Anterior cingulate cortex (tissue), 58 donors: Measurements from ENCODE around the gene CLEC6A.
"Not testable (repeated sequence)": the region's sequence is repeated elsewhere in the genome, so short reads cannot be mapped to it uniquely, and the experiment has no call there.

ENCODE experiments used
- DNase-seq, 58 donors: peaks; one replicate each; lab custom pipeline; 2025; lab: John Stamatoyannopoulos, UW

The CLEC6A gene

DNA sequence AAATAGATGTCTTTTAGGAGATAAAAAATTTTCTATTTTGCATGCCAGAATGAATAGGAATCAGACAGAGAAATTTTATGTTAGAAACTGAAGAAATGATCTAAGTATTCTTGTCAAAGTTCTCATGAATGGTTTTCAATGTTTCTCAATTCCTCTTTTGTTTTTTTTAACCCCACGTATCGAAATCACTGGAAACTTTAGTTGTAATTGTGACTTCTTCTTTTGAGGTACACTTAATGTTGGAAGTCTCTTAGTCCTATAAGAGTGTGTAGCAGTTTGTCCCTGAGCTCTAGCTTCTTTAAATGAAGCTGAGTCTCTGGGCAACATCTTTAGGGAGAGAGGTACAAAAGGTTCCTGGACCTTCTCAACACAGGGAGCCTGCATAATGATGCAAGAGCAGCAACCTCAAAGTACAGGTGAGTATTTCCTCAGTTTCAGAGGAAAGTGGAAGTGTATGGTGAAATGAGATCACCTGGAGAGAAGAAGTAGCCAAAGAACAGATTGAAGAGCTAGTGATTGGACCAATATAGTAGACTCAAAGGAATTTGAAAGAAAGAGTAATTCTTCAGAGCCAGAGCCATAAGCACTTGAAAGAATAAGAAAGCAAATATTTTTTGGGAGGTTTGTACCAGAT is at the start of gene CLEC6A:
Gene CLEC6A, plus strand, starts transcription at position 236 of the 634 bp plus-strand sequence. Its CDS starts 150 bp downstream, at position 386.
- DNase-seq, result no peak

DNA sequence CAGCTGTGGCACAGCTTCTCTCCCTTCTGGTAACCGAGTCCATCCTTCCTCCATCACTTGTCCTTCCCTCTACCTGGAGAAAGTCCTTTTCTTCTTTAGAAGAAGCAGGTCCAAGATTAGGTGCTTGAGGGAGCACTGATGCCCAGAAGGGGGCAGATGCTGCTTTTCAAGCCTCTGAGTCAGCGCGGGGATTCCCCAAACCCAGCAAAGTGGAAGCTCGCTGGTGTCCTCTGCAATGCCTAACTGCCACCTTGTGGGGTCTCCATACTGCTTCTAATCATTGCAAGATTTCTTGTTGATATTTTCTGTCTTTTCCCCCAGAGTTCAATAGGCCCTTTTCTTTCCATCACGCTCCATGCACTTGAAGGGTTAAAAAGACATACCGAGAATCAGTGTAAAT is 36.2 kb upstream of the CLEC6A start:
- DNase-seq, result not testable (repeated sequence)

DNA sequence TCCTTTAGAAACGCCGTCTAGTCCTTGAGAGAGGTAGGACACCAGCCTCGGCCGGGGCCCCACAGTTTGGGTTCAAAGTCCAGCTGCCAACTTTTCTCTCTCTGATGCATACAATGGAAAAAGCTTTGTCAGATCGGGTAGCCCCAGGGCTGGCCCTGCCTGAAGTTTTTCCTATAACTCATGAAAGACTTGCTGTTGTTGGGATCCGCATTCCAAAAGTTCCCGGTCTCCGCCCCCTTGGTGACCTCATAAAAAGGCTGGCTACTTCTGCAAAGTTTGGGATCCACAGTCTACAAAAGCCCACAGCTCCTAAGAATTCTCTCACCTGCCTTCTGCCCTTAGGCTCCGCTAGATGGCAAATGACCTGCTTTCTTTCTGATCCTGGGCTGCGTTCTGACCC is 35.3 kb upstream of the CLEC6A start:
- DNase-seq, result no peak

DNA sequence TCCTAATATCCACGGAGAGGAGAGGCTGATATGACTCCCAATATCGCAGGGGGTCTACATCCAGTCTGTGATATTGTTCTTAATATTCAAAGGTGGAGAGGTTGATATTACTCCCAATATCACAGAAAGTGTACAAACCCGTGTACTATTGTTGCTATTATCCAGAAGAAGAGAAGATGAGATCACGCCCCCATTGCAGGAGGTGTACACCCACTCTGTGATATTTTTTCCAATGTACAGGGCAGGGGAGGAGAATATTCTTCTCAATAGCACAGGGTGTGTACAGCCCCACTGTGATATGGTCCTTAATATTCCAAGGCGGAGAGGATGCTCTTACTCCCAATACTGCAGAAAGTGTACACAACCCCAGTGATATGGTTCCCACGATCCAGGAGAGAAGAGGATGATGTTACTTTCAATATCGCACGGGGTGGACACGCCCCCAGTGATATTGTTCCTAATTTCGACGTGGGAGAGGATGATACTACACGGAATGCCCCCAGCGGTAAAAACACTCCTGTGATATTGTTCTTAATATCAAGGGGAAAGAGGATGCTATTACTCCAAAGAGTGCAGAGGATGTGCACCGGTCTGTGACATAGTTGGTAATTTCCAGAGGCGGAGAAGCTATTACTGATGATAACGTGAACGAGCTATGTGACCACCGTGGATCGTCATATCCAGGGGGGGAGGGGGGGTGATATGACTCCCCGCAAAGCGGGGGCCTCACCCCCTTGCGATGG is 11.1 kb upstream of the CLEC6A start:
- DNase-seq, result not testable (repeated sequence)

DNA sequence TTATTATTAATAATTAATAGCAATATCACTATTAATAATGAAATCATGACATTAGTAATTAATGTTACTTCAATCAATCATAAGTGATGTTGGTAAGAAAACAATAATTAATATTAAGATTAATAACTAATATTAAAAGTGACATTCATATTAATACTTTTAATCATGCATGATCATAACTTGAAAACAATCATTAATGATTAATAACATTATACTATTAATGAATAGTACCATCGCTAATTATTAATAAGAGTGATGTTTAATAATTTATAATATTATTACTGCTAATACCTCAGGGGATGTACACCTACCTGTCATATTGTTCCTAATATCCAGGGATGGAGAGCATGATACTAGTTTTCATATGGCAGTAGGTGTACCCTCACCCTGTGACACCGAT is 10.0 kb upstream of the CLEC6A start:
- no peak for DNase-seq

DNA sequence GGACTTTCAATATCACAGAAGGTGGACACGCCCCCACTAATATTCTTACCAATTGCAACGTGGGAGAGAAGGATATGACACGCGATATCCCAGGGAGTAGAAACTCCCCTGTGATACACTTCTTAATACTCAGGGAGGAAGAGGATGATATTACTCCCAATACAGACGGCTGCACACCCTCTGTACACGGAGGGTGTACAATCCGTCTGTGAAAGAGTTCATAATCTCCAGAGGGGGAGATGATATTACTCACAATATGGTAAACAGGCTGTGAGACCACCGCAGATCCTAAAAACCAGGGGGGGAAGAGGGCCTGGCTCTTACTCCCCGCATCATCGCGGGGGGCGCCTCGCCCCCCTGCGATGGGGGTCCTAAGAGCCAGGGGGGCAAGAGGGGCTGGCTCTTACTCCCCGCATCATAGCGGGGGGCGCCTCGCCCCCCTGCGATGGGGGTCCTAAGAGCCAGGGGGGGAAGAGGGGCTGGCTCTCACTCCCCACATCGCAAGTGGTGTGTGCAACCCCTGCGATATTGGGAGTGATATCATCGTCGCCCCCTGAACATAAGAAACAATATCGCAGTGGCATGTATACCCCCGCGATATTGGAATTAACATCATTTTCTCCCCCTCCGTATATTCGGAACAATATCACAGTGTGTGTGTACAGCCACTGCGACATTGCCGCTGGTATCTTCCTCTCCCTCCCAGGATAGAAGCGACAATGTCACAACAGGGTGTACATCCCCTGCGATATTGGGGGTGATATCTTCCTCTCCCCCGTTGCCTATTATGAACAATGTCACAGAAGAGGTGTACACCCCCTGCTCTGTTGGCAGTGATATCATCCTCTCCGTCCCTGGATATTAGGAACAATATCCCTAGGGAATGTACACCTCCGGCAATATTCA is 8.9 kb upstream of the CLEC6A start:
- DNase-seq, result no peak

DNA sequence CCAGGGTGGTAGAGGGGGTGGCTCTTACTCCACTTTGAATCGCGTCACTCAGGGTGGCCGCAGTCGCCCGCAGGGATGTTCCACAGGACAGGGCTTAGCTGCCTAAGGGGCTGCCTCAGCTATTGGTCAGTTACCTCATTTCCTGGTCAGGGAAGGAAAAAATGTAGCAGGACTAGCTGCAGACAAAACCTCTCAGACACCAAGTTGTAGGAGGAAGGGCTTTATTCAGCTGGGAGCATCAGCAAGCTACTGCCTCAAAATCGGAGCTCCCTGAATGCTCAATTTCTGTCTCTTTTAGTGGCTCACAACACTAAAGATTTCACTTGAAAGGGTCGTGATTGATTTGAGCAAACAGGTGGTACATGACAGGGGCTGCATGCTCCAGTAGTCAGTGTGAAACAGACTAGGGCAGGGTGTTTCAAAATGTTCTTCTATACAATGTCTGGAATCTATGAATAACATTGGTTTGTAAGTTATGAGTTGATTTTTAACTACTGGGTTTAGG is 6.4 kb upstream of the CLEC6A start:
- DNase-seq, result no peak

DNA sequence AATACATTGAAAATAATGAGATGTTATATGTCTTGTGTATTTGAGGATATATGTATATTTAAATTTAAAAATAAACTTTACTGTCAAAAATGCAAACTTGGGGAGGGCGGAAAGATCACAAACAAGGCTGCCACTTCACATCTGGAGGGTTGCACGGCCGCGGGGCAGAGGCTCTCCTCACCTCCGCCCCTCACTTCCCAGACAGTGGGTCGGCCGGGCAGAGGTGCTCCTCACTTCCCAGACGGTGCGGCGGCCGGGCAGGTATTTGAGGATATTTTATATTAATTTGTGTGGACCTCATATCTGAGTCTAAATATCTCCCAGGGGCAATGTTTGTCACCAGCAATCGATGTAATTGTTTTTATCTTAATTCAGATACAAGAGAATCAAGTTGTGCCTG is 3.7 kb upstream of the CLEC6A start:
- DNase-seq, result no peak

DNA sequence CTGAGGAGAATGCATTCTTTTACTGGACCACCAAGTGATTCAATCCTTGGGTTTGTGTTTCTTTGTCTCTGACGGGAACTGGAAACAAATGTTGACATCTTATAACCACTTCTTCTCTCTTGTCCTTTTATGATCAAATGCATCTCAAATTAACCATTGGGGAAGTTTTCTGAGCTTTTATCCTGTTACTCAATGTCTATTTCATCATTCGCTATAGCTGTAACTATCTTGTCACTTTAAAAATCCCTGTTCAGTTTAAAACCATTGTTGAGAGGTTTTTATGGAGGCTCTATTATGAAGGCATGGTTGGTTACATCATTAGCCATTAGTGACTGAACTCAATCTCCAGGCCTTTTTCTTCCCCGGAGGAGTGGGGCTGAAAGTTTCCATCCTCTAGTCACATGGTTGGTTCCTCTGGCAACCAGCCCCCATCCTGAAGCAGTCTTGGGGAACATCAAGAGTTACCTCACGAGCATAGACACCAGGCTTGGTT is 2.7 kb upstream of the CLEC6A start:
- DNase-seq, result no peak

DNA sequence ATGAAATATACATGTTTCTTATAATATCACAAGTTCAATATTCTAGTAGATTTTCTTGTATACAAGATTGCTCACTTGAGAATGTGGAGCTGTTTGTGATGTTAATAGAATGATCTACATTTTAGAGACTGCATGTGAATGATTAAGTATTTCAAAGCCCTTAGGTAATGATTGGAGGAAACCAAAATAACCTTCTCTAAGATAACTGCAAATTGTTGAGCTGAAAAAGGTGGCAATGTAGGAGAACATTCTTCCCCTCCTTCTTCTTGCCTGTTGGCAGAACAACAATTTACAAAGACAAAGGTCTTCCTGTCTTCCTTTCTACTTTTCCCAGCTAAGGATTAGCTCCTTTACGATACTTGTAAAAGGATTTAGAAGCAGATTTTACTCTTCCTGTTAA is 2.0 kb upstream of the CLEC6A start:
- DNase-seq, result no peak

DNA sequence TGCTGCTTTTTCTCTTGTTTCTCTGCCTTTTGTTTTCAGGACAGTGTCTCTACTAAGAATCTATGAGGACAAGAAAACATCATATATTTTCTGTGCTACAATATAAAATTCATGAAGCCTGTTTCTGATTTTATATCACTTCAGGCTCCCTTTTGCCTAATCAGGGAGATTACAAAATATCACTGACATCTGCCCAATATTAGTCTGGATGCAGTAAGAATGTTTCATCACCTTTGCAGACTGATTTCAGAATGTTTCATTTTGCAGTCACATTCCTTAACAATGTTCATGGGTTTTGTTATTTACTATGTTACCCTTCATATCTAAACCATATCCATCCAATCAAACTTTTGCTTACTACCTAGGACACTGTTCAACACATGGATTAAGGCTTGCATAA is 491 bp upstream of the CLEC6A start:
- no peak for DNase-seq

DNA sequence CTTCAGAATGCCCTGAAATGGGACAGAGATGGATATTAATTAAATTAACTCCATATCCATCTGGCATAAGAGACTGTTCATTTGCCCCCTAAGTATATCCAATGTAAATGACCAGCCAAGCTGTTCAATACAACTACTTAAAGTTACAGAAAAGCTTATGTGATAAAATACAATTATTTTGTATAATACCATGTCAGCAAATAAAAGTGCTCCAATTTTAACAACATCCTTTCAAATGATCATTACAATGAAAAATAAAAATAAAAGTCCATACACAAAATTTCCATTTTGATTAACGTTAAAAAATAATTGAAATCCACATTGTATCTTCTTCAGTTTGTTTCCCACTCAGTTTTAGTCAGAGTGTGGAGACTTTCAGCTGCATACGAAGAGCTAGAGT is 5.7 kb downstream of the CLEC6A start:
- no peak for DNase-seq

DNA sequence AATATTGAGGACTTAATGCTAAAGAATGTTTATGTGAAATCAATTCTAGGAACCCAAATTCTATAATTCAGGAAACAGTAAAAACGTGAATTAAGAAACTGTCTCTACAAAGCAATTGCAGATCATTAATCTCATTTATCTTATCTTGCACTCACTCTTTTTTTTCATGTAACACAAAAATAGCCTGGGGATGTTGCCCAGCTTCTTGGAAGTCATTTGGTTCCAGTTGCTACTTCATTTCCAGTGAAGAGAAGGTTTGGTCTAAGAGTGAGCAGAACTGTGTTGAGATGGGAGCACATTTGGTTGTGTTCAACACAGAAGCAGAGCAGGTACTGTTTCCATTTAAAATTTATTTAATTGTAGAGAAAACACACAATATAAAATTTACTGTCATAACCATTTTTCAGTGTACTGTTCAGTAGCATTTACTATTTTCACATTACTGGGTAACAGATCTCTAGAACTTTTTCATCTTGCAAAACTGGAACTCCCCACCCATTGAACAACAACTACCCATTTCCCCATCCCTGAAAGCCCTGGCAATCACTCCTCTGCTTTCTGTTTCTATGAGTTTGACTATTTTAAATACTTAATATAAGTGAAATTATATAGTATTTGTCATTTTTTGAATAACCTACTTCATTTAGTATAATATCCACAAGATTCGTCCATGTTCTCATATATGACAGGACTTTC is 9.7 kb downstream of the CLEC6A start:
- DNase-seq, result no peak

DNA sequence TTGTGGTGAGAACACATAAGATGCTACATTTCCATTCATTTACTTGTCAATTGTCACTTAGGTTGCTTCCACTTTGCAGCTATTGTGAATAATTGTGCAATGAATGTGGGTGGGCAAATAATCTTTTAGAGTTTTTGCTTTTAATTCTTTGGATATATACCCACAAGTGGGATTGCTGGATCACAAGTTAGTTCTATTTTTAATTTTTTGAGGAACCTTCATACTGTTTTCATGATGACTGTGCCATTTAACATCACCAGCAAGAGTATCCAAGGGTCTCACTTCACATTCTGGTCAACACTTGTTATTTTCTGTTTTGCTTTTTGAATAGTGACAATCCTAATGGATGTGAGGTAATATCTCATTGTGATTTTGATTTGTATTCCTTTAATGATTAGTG is 10.5 kb downstream of the CLEC6A start:
- no peak for DNase-seq

DNA sequence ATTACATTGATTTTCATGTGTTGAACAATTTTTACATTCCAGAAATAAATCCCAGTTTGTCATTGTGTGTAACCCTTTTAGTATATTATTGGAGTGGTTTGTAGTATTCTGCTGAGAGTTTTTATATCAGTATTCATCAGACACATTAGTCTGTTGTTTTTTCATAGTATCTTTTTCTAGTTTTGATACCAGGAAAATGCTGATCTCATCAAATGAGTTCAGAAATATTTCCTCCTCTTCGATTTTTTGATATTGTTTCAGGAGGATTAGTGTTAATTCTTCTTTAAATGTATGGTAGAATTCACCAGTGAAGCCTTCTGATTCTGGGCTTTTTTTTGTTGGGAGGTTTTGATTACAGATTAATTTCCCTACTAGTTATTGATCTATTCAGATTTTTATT is 15.3 kb downstream of the CLEC6A start:
- DNase-seq, result no peak

DNA sequence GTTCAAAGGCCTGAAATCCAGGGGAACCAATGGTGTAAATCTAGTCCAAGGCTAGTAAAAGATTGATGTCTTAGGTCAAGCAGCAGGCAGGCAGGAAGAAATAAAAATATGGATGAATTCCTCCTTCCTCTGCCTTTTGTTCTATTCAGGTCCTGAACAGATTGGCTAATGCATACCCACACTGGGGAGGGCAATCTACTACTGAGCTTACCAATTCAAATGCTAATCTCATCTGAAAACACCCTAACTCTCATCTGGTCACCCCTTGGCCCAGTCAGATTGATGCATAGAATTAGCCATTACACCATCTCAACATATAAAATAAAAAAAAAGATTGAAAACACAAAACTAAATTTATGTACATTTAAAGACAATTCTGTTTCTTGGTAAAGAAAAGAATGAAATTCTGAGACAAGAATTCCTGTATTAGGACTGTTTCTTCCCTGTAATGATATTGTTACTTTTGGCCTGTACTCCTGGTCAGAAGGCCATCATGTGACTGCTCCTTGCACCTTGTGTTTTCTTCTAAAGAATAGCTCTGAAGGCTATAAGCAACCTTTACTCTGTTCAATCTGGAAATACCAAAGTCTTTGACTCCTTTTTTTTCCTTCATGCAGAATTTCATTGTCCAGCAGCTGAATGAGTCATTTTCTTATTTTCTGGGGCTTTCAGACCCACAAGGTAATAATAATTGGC is 19.9 kb downstream of the CLEC6A start:
- DNase-seq, result no peak

DNA sequence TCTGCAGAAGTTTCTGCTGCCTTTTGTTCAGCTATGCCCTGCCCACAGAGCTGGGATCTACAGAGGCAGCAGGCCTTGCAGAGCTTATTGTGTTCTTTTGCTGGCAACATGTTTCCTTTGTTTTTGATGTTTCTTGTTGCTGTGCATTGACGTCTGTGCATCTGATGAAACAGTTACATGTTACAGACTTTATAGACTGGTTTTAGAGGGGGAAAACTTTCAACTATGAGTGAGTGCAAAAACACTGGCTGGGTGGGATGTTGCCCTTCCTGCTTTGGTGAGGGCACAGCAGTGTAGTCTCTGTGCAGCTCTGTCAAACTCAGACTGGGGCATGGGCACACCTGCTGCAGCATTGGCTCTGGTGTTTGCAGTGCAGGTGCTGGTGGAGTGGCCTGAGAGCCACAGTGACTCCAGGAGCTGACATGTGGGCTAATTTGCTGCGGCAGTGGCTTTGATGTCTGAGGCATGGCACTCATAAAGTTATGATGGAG is 26.9 kb downstream of the CLEC6A start:
- no peak for DNase-seq

DNA sequence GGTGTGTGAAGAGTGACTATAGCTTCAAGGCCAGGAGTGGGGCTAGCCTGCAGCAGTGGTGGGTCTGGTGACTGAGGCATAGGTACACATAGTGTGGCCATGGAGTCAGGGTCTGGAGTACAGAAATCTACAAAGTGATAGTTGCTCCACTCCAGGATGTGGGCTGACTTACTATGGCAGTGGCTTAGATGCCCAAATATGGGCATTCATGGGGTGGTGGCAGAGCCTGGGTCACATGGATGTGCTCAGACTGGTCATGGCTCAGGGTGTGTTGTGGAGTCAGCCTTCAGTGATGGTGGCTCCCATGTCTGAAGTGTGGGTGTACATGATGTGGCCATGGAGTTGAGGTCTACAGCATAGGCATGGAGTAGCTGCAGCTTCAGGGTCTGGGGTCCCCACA is 27.3 kb downstream of the CLEC6A start:
- no peak for DNase-seq
